Measurements from ENCODE around the gene ZSWIM9. TPM values are rescaled to one million over a fixed set of nuclear protein-coding genes. Genes with fewer than 3 reads are reported as not detected.

The ZSWIM9 gene
- total and polyA plus RNA-seq, 12 donors, result 3.8 to 8.5 (median 6.5) TPM

GRCh38 chr19:48194041-48194843, 23.8 kb downstream of the ZSWIM9 start:
- TF ChIP-seq CTCF (IDR thresholded peaks at IDR 0.05), result peak in 7 of 9 donors; percentile 32 to 57 (median 56)

DNA sequence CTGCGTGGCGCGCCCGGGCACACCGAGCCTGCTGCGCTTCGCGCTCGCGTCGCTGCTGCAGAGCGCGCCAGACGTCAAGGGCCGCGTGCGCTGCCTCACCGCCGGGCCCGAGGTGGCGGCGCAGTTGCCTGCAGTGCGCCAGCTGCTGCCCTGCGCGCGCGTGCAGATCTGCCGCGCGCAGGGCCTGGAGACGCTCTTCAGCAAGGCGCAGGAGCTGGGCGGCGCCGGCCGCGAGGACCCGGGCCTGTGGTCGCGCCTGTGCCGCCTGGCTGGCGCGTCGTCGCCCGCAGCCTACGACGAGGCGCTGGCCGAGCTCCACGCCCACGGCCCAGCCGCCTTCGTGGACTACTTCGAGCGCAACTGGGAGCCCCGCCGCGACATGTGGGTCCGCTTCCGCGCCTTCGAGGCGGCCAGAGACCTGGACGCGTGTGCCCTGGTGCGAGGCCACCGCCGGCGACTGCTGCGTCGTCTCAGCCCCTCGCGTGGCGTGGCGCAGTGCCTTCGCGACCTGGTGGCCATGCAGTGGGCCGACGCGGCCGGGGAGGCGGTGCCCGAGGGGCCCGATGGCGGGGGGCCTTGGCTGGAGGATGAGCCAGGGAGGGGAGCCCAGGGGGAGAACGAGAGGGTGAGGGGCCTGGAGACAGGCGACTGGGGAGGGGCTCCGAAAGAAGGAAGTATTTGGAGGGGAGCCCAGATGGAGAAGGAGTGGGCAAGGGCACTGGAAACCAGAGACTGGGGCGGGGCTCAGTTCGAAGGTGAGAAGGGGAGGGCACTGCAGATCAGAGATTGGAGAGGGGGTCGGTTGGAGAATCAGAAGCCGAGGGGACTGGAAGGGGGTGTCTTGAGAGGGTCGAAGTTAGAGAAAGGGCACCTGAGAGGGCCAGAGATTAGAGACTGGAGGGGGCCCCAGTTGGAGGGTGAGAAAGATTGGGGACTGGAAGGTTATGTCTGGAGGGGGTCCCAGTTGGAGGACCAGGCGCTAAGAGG, 24.7 kb downstream of the ZSWIM9 start:
- Histone ChIP-seq H3K27me3 (no peaks in the 10 kb centered on the region), H3K36me3 (peaks cover 0 to 7% (median 0%) of the 10 kb centered on the region in 9 donors), H3K27ac (no peak overlapping the region), H3K4me3 (no peak overlapping the region), H3K4me1 (peaks cover 0 to 16% (median 12%) of the 10 kb centered on the region in 9 donors), H3K9me3 (no peaks in the 10 kb centered on the region)
- TF ChIP-seq CTCF (IDR thresholded peaks at IDR 0.05), result no peak
- DNase-seq, result no peak
- intact Hi-C loops (cut with DNase I), result no loop called here
- no peak for ATAC-seq
- 75 to 76% methylated on average over 88 to 95 of the region's 95 CpGs for WGBS, 2 donors

More at GRCh38 chr19:48194041-48194843, 23.8 kb downstream of the ZSWIM9 start:
- no peak overlapping the region for H3K4me3 ChIP-seq
- H3K27me3 ChIP-seq, result no peaks in the 10 kb centered on the region
- no peaks in the 10 kb centered on the region for H3K9me3 ChIP-seq
- H3K36me3 ChIP-seq, result peaks cover 0 to 10% (median 0%) of the 10 kb centered on the region in 9 donors
- intact Hi-C loops (cut with DNase I), result no loop called here
- peaks cover 0 to 16% (median 12%) of the 10 kb centered on the region in 9 donors for H3K4me1 ChIP-seq
- ATAC-seq (no peak), DNase-seq (no peak)
- 70 to 72% methylated on average over 36 of the region's 36 CpGs for WGBS, 2 donors
- no peak overlapping the region for H3K27ac ChIP-seq

GRCh38 chr19:48196321-48196763, 25.9 kb downstream of the ZSWIM9 start:
- Histone ChIP-seq H3K36me3 (peaks cover 0 to 3% (median 0%) of the 10 kb centered on the region in 9 donors), H3K27me3 (no peaks in the 10 kb centered on the region), H3K27ac (peak overlapping the region in 1 of 10 donors; percentile 31), H3K4me1 (peaks cover 0 to 16% (median 12%) of the 10 kb centered on the region in 9 donors), H3K9me3 (no peaks in the 10 kb centered on the region), H3K4me3 (no peak overlapping the region)
- peak in 7 of 8 donors; percentile 7 to 32 (median 25) for ATAC-seq
- 58 to 63% methylated on average over 23 of the region's 23 CpGs for WGBS, 2 donors
- DNase-seq, result no peak
- no peak for TF ChIP-seq CTCF (IDR thresholded peaks at IDR 0.05)
- intact Hi-C loops (cut with DNase I), result no loop called here

All from heart right ventricle (tissue), 16 donors.